COR-L47 (cell line): Measurements from ENCODE around the gene POLN.

ENCODE experiments used
- DNase-seq: peaks from one replicate; lab custom pipeline; 2025; lab: John Stamatoyannopoulos, UW

POLN gene

GRCh38 chr4:2104556-2105345 lies 137.2 kb downstream of the POLN start:
- no peak for DNase-seq

GRCh38 chr4:2103843-2104547 lies 137.9 kb downstream of the POLN start:
- DNase-seq, result no peak

GRCh38 chr4:2103127-2103842 lies 138.6 kb downstream of the POLN start:
- DNase-seq, result no peak

GRCh38 chr4:2102045-2102883 lies 139.7 kb downstream of the POLN start:
- no peak for DNase-seq

GRCh38 chr4:2101346-2102044 lies 140.4 kb downstream of the POLN start:
- no peak for DNase-seq

- no peak for DNase-seq
Observed at GRCh38 chr4:2096073-2096609, 145.8 kb downstream of the POLN start.

- no peak for DNase-seq
Observed at GRCh38 chr4:2095236-2096072, 146.5 kb downstream of the POLN start.

- no peak for DNase-seq
Observed at GRCh38 chr4:2094545-2094944, 147.4 kb downstream of the POLN start.

GRCh38 chr4:2093265-2093664 lies 148.7 kb downstream of the POLN start:
- no peak for DNase-seq

GRCh38 chr4:2092669-2093053 lies 149.3 kb downstream of the POLN start:
- no peak for DNase-seq

- peak; percentile 67 for DNase-seq
Observed at GRCh38 chr4:2091990-2092668, 149.8 kb downstream of the POLN start.

- no peak for DNase-seq
Observed at GRCh38 chr4:2090642-2091041, 151.3 kb downstream of the POLN start.

- DNase-seq, result no peak
Observed at GRCh38 chr4:2089222-2089621, 152.7 kb downstream of the POLN start.

- DNase-seq, result no peak
Observed at GRCh38 chr4:2087170-2087569, 154.8 kb downstream of the POLN start.

- no peak for DNase-seq
Observed at GRCh38 chr4:2085496-2085901, 156.4 kb downstream of the POLN start.

- no peak for DNase-seq
Observed at GRCh38 chr4:2084316-2084715, 157.6 kb downstream of the POLN start.

GRCh38 chr4:2083826-2084160 lies 158.1 kb downstream of the POLN start:
- no peak for DNase-seq

GRCh38 chr4:2083116-2083825 lies 158.7 kb downstream of the POLN start:
- DNase-seq, result no peak

GRCh38 chr4:2082627-2083026 lies 159.3 kb downstream of the POLN start:
- DNase-seq, result no peak
